ENCODE data around the gene PCDH17. TPM values are rescaled to one million over a fixed set of nuclear protein-coding genes. Genes with fewer than 3 reads are reported as not detected.
A peak's percentile ranks its signal among the peaks of the same experiment; 100 is the strongest.

PCDH17 gene
- total and polyA plus RNA-seq, 2 of the 8 experiments (the other 6 are each of a cell fraction or from before 2014, with no cell fraction given): 0.20 to 0.60 TPM

GRCh38 chr13:57631596-57632275, at the start of gene PCDH17 (continued):
- no peak for TF ChIP-seq SAP30 (IDR thresholded peaks at IDR 0.05; ENCODE audit: insufficient read depth, insufficient replicate concordance, low read length)
- no peak for TF ChIP-seq TBP (IDR thresholded peaks at IDR 0.05; ENCODE audit: low read depth, low read length)
- TF ChIP-seq FOSL1 (IDR thresholded peaks at IDR 0.05; ENCODE audit: insufficient read depth, low read depth, low read length): no peak
- 0 out of 4 replicates have a peak, but pooled peaks of 1 of the 2 experiments have one; percentile 23 for TF ChIP-seq HDAC2 (IDR thresholded peaks at IDR 0.05; ENCODE audit: borderline replicate concordance in 1 of 2, low read depth in 2 of 2, low read length in 2 of 2)
- TF ChIP-seq TEAD4 (IDR thresholded peaks at IDR 0.05; ENCODE audit: low read depth, low read length): 0 out of 2 replicates have a peak, but pooled peaks have one; percentile 11
- TF ChIP-seq RBBP5 (IDR thresholded peaks at IDR 0.05; ENCODE audit: borderline replicate concordance, low read depth, low read length): peak; percentile 81

Data from H1 (cell line).